Measurements from ENCODE around the gene KBTBD4.
A peak's percentile ranks its signal among the peaks of the same experiment; 100 is the strongest.

The KBTBD4 gene

DNA sequence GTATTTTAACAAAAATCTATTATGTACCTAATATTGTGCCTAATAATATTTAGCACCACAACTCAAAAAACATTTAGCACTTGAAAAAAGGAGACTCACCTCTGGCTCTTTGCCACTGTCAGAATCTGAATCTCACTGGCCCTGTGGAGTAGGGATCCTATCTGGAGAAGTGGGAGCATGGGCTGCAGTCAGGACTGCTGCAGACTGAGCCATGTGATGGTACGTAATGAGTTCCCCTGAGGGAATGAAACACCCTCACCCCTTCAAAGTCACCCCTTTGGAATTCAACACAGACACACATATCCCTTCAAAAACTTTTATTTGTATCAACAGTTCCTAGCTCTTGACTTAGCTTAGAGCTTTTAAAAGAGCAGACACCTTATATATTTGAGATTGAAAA is 6.9 kb downstream of the KBTBD4 start:
- no peaks in the 10 kb centered on the region for H3K9me3 ChIP-seq

DNA sequence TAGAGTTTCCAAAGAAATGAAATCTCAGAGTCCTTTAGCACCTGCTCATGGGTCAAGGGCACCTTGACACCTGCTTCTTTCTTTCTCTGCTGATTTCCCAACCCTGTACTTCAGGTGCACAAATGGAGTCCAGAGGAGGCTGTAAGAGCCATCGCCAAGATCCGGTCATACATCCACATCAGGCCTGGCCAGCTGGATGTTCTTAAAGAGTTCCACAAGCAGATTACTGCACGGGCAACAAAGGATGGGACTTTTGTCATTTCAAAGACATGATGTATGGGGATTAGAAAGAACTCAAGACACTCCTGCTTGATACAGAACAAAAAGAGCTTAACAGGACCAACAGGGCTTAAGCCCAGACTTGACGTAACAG is 7.4 kb downstream of the KBTBD4 start:
- Histone ChIP-seq H3K4me3 (no peak overlapping the region), H3K9me3 (no peaks in the 10 kb centered on the region), H3K27me3 (no peaks in the 10 kb centered on the region), H3K36me3 (peaks cover 34 to 75% (median 38%) of the 10 kb centered on the region in 3 donors), H3K27ac (no peak overlapping the region), H3K4me1 (peaks cover 0 to 5% (median 2%) of the 10 kb centered on the region in 4 donors)
- intact Hi-C loops (cut with DNase I; ENCODE audit: low total_unique reads) = loop anchor here (10.0 kb wide), 1 partner anchor 157 kb away; no protein-coding TSS in a partner anchor
- TF ChIP-seq, protein P1, sequence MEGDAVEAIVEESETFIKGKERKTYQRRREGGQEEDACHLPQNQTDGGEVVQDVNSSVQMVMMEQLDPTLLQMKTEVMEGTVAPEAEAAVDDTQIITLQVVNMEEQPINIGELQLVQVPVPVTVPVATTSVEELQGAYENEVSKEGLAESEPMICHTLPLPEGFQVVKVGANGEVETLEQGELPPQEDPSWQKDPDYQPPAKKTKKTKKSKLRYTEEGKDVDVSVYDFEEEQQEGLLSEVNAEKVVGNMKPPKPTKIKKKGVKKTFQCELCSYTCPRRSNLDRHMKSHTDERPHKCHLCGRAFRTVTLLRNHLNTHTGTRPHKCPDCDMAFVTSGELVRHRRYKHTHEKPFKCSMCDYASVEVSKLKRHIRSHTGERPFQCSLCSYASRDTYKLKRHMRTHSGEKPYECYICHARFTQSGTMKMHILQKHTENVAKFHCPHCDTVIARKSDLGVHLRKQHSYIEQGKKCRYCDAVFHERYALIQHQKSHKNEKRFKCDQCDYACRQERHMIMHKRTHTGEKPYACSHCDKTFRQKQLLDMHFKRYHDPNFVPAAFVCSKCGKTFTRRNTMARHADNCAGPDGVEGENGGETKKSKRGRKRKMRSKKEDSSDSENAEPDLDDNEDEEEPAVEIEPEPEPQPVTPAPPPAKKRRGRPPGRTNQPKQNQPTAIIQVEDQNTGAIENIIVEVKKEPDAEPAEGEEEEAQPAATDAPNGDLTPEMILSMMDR (IDR thresholded peaks at IDR 0.05) = no peak
- DNase-seq = no peak

More for the DNA sequence above, 6.9 kb downstream of the KBTBD4 start:
- peaks cover 34 to 80% (median 38%) of the 10 kb centered on the region in 3 donors for H3K36me3 ChIP-seq
- H3K4me3 ChIP-seq = no peak overlapping the region
- TF ChIP-seq, protein P1 (IDR thresholded peaks at IDR 0.05) = no peak
- peaks cover 0 to 5% (median 0%) of the 10 kb centered on the region in 4 donors for H3K4me1 ChIP-seq
- intact Hi-C loops (cut with DNase I; ENCODE audit: low total_unique reads) = loop anchor here (10.0 kb wide), 1 partner anchor 157 kb away; no protein-coding TSS in a partner anchor
- H3K27ac ChIP-seq = no peak overlapping the region
- DNase-seq = no peak
- H3K27me3 ChIP-seq = no peaks in the 10 kb centered on the region

- no peak for DNase-seq
- Histone ChIP-seq H3K27ac (no peak overlapping the region), H3K4me1 (peaks cover 0 to 10% (median 7%) of the 10 kb centered on the region in 4 donors), H3K36me3 (peaks cover 34 to 72% (median 38%) of the 10 kb centered on the region in 3 donors), H3K9me3 (no peaks in the 10 kb centered on the region), H3K4me3 (no peak overlapping the region), H3K27me3 (no peaks in the 10 kb centered on the region)
- TF ChIP-seq, protein P1 (IDR thresholded peaks at IDR 0.05) = no peak
- intact Hi-C loops (cut with DNase I; ENCODE audit: low total_unique reads) = loop anchor here (10.0 kb wide), 1 partner anchor 156 kb away; no protein-coding TSS in a partner anchor
Measured at GRCh38 chr11:47570651-47571356, 8.0 kb downstream of the KBTBD4 start.

DNA sequence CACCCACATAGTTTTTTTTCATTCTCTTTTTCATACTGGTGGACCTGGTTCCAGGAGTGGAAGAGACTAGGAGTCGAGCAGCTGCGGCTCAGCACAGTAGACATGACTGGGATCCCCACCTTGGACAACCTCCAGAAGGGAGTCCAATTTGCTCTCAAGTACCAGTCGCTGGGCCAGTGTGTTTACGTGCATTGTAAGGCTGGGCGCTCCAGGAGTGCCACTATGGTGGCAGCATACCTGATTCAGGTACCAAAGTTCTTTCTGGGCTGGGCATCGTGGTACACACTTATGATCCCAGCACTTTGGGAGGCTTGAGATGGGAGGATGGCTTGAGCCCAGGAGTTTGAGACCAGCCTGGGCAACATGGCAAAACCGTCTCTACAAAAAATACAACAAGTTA is 9.1 kb downstream of the KBTBD4 start:
- DNase-seq = no peak
- Histone ChIP-seq H3K27ac (no peak overlapping the region), H3K36me3 (peaks cover 22 to 60% (median 36%) of the 10 kb centered on the region in 3 donors), H3K27me3 (no peaks in the 10 kb centered on the region), H3K9me3 (no peaks in the 10 kb centered on the region), H3K4me3 (no peak overlapping the region), H3K4me1 (peaks cover 0 to 17% (median 13%) of the 10 kb centered on the region in 4 donors)
- intact Hi-C loops (cut with DNase I; ENCODE audit: low total_unique reads) = loop anchor here (10.0 kb wide), 1 partner anchor 155 kb away; no protein-coding TSS in a partner anchor
- TF ChIP-seq, protein P1 (IDR thresholded peaks at IDR 0.05) = no peak

GRCh38 chr11:47566149-47566698 is 12.5 kb downstream of the KBTBD4 start:
- DNase-seq = no peak
- Histone ChIP-seq H3K27ac (peak overlapping the region; percentile 82 to 89), H3K27me3 (no peaks in the 10 kb centered on the region), H3K9me3 (no peaks in the 10 kb centered on the region), H3K4me1 (peaks cover 0 to 19% (median 15%) of the 10 kb centered on the region in 4 donors), H3K4me3 (peak overlapping the region; percentile 74 to 80), H3K36me3 (peaks cover 0 to 26% (median 2%) of the 10 kb centered on the region in 3 donors)
- TF ChIP-seq, protein P1 (IDR thresholded peaks at IDR 0.05) = no peak
- intact Hi-C loops (cut with DNase I; ENCODE audit: low total_unique reads) = no loop called here
